HCT116 (cell line): Measurements from ENCODE around the gene KHDRBS2. TPM values are rescaled to one million over a fixed set of nuclear protein-coding genes. Genes with fewer than 3 reads are reported as not detected.

ENCODE experiments used
- ATAC-seq: fragments of 200-7000 bp; cut with Tn5 transposase; 2 replicates; pipeline ENCODE4 v1.9.1; 2020; ENCODE audit warnings: mild to moderate bottlenecking, moderate library complexity
- BruUV-seq: library from RNA; stranded (reverse); fragments of 400-500 nt; replicated peaks from 2 replicates; lab custom pipeline; 2021; lab: Mats Ljungman, UMichigan
- CTCF ChIA-PET: fragments of 300-600 bp; sonication (Branson Sonifier 250); formaldehyde crosslinking; loops from one replicate; lab custom pipeline; 2021; ENCODE audit warnings: antibody characterized with exemption; lab: Charles Lee
- POLR2A ChIA-PET: fragments of 300-600, 350-600 bp; sonication (Branson Sonifier 250); formaldehyde crosslinking; loops from one replicate; lab custom pipeline; 2021; ENCODE audit warnings: antibody characterized with exemption; lab: Charles Lee
- RAD21 ChIA-PET, 2 experiments: fragments of 300-600 bp; sonication (Branson Sonifier 250); formaldehyde crosslinking; loops; one replicate each; lab custom pipeline; 2023; ENCODE audit warnings: low total read pairs in 2 of 2; ENCODE audit not compliant: uncharacterized antibody in 2 of 2, unreplicated experiment in 2 of 2, low non-redundant PET in 1 of 2; lab: Charles Lee
- DNase-seq: peaks from one replicate; pipeline ENCODE4 v3.0.0-alpha.2; 2010; ENCODE audit warnings: low read depth, low spot score
- H2AFZ ChIP-seq: fragments of 200-600 bp; shearing (Covaris generic), sonication (generic); 2 replicates; pipeline ENCODE4 v1.6.1; 2017; ENCODE audit warnings: low read depth, mixed run types, mixed read lengths, antibody characterized with exemption, low read length; ENCODE audit not compliant: poor library complexity, severe bottlenecking
- H3K27ac ChIP-seq: 2 replicates; pipeline ENCODE4 v1.5.1; 2012; ENCODE audit warnings: low read depth, low read length
- H3K27me3 ChIP-seq: fragments of 200-600 bp; sonication (generic); 2 replicates; pipeline ENCODE4 v1.6.1; 2016; ENCODE audit warnings: mixed run types, low read length, mixed read lengths; ENCODE audit not compliant: insufficient read depth
- H3K36me3 ChIP-seq, 2 experiments: fragments of 200-500 bp in 1 of 2; fragments of 200-600 bp in 1 of 2; sonication (Bioruptor generic) in 1 of 2; sonication (generic) in 1 of 2; 2 replicates each; pipeline versions ENCODE4 v1.5.1 to v1.6.1; 2014 to 2016; ENCODE audit warnings: low read length in 2 of 2, inconsistent platforms in 1 of 2, mixed read lengths in 1 of 2, mixed run types in 1 of 2; ENCODE audit not compliant: insufficient read depth in 2 of 2, control insufficient read depth in 1 of 2
- H3K4me1 ChIP-seq, 2 experiments: fragments of 200-600 bp in 1 of 2; sonication (generic) in 1 of 2; 2 replicates each; pipeline versions ENCODE4 v1.5.1 to v1.6.1; 2012 to 2017; ENCODE audit warnings: low read length in 2 of 2, inconsistent platforms in 1 of 2, mild to moderate bottlenecking in 1 of 2, mixed read lengths in 1 of 2, mixed run types in 1 of 2, moderate library complexity in 1 of 2; ENCODE audit not compliant: insufficient read depth in 2 of 2, control insufficient read depth in 1 of 2
- H3K4me2 ChIP-seq: fragments of 200-600 bp; sonication (generic); 2 replicates; pipeline ENCODE4 v1.6.1; 2017; ENCODE audit warnings: mixed run types, low read length, mixed read lengths
- H3K4me3 ChIP-seq, 2 experiments: fragments of 200-600 bp in 1 of 2; sonication (generic) in 1 of 2; replicated peaks in 1 of 2; 2 replicates each; pipeline ENCODE4 v1.5.1; 2011 to 2016; ENCODE audit warnings: low read length in 2 of 2, control low read depth in 1 of 2, low read depth in 1 of 2, mild to moderate bottlenecking in 1 of 2, mixed read lengths in 1 of 2, mixed run types in 1 of 2
- H3K79me2 ChIP-seq: fragments of 200-600 bp; sonication (generic); 2 replicates; pipeline ENCODE4 v1.6.1; 2017; ENCODE audit warnings: mild to moderate bottlenecking, mixed run types, low read length, moderate library complexity, mixed read lengths; ENCODE audit not compliant: insufficient read depth
- H3K9ac ChIP-seq: fragments of 200-600 bp; sonication (generic); 2 replicates; pipeline ENCODE4 v1.6.1; 2016; ENCODE audit warnings: low read length, mixed read lengths
- H3K9me2 ChIP-seq: fragments of 200-600 bp; sonication (generic), shearing (Covaris generic); 2 replicates; pipeline ENCODE4 v1.6.1; 2017; ENCODE audit warnings: mixed run types, mild to moderate bottlenecking, moderate library complexity; ENCODE audit not compliant: insufficient read depth
- H3K9me3 ChIP-seq, 2 experiments: fragments of 200-500 bp in 1 of 2; fragments of 200-600 bp in 1 of 2; sonication (Bioruptor generic) in 1 of 2; sonication (generic) in 1 of 2; 2 replicates each; pipeline ENCODE4 v1.6.1; 2014 to 2017; ENCODE audit warnings: low read length in 2 of 2, mixed read lengths in 2 of 2, inconsistent platforms in 1 of 2, low read depth in 1 of 2, mild to moderate bottlenecking in 1 of 2, mixed run types in 1 of 2, moderate library complexity in 1 of 2; ENCODE audit not compliant: control insufficient read depth in 1 of 2, insufficient read depth in 1 of 2
- H4K20me1 ChIP-seq: fragments of 200-600 bp; sonication (generic), shearing (Covaris generic); 2 replicates; pipeline ENCODE4 v1.6.1; 2017; ENCODE audit warnings: mixed run types, mild to moderate bottlenecking, moderate library complexity; ENCODE audit not compliant: insufficient read depth
- ATF3 ChIP-seq: IDR thresholded peaks from 2 replicates; pipeline ENCODE4 v1.6.1; 2012
- CBX3 ChIP-seq: IDR thresholded peaks from 2 replicates; pipeline ENCODE4 v1.6.1; 2012; ENCODE audit warnings: low read depth
- CTCF ChIP-seq, 3 experiments: fragments of 200-600 bp in 1 of 3; sonication (generic) in 1 of 3; IDR thresholded peaks in 2 of 3; conservative IDR thresholded peaks in 1 of 3; 2 replicates each; pipeline ENCODE4 v1.5.1; 2012 to 2017; ENCODE audit warnings: low read depth in 2 of 3, low read length in 2 of 3, antibody characterized with exemption in 1 of 3, borderline replicate concordance in 1 of 3, control low read depth in 1 of 3, mild to moderate bottlenecking in 1 of 3, mixed read lengths in 1 of 3, mixed run types in 1 of 3, moderate library complexity in 1 of 3; ENCODE audit not compliant: insufficient read depth in 1 of 3
- EZH2 ChIP-seq: fragments of 200-600 bp; sonication (generic); IDR thresholded peaks from 2 replicates; pipeline ENCODE4 v1.6.1; 2017; ENCODE audit warnings: antibody characterized with exemption, mixed run types
- EZH2phosphoT487 ChIP-seq: fragments of 200-600 bp; IDR thresholded peaks from 2 replicates; pipeline ENCODE4 v1.6.1; 2018; ENCODE audit warnings: antibody characterized with exemption, borderline replicate concordance
- FOSL1 ChIP-seq: IDR thresholded peaks from 2 replicates; pipeline ENCODE4 v1.6.1; 2012; ENCODE audit warnings: low read depth
- JUND ChIP-seq: IDR thresholded peaks from 2 replicates; pipeline ENCODE4 v1.6.1; 2012
- MAX ChIP-seq: IDR thresholded peaks from 2 replicates; pipeline ENCODE4 v1.6.1; 2012
- POLR2AphosphoS5 ChIP-seq: IDR thresholded peaks from 2 replicates; pipeline ENCODE4 v1.6.1; 2011; ENCODE audit warnings: mild to moderate bottlenecking, low read depth, low read length, moderate library complexity
- RAD21 ChIP-seq: IDR thresholded peaks from 2 replicates; pipeline ENCODE4 v1.6.1; 2012; ENCODE audit warnings: low read depth, mild to moderate bottlenecking
- REST ChIP-seq: IDR thresholded peaks from 2 replicates; pipeline ENCODE4 v1.6.1; 2012; ENCODE audit warnings: low read depth
- SP1 ChIP-seq: IDR thresholded peaks from 2 replicates; pipeline ENCODE4 v1.6.1; 2012; ENCODE audit warnings: low read depth
- SRF ChIP-seq: IDR thresholded peaks from 2 replicates; pipeline ENCODE4 v1.6.1; 2012; ENCODE audit warnings: low read depth
- YY1 ChIP-seq: IDR thresholded peaks from 2 replicates; pipeline ENCODE4 v1.6.1; 2011; ENCODE audit warnings: low read length, low read depth, moderate library complexity, mild to moderate bottlenecking; ENCODE audit not compliant: insufficient replicate concordance; ENCODE audit errors: extremely low read depth
- ZBTB33 ChIP-seq: IDR thresholded peaks from 2 replicates; pipeline ENCODE4 v1.6.1; 2011; ENCODE audit warnings: mild to moderate bottlenecking, low read length, moderate library complexity; ENCODE audit not compliant: insufficient replicate concordance; ENCODE audit errors: extremely low read depth
- ZFX ChIP-seq: fragments of 450-650 bp; IDR thresholded peaks from 2 replicates; pipeline ENCODE4 v1.6.1; 2017
- ZNF274 ChIP-seq: fragments of 200-500 bp; sonication (Bioruptor generic); IDR thresholded peaks from 2 replicates; pipeline ENCODE4 v1.6.1; 2014; ENCODE audit warnings: mild to moderate bottlenecking, low read depth, low read length, inconsistent platforms
- intact Hi-C: fragments of 100-400 bp; cut with micrococcal nuclease; formaldehyde crosslinking; loops from 2 replicates; pipeline ENCODE4 v1.10.0; 2022
- total RNA-seq: library from RNA; stranded (reverse); gene quantifications from one replicate; pipeline ENCODE4 v1.2.1, GENCODE V29; 2021; ENCODE audit not compliant: unreplicated experiment

KHDRBS2 gene
- total RNA-seq, 1 experiment from 2014 or later = not detected

GRCh38 chr6:61809004-61809595 lies 476.9 kb downstream of the KHDRBS2 start:
- H3K36me3 ChIP-seq = no peaks in the 10 kb centered on the region
- ChIA-PET CTCF (no interaction called here), RAD21 (no interaction called here)
- no peak overlapping the region for H3K4me3 ChIP-seq
- H3K4me2 ChIP-seq = no peak overlapping the region
- H3K9me3 ChIP-seq = peaks cover 3 to 11% of the 10 kb centered on the region in 2 experiments; a peak in 2 of 4 replicates
- H3K4me1 ChIP-seq = no peaks in the 10 kb centered on the region
- DNase-seq = no peak
- no peaks in the 10 kb centered on the region for H3K27me3 ChIP-seq
- no peaks in the 10 kb centered on the region for H4K20me1 ChIP-seq
- H3K9ac ChIP-seq = no peak overlapping the region
- TF ChIP-seq REST = no peak
- no peak for TF ChIP-seq ZNF274
- TF ChIP-seq ATF3 = no peak
- TF ChIP-seq SRF = no peak
- no peak for TF ChIP-seq FOSL1
- peak; percentile 20; the same call in 1 of the 2 replicates for TF ChIP-seq RAD21
- no peak for TF ChIP-seq CBX3
- TF ChIP-seq ZBTB33 = no peak
- peak in 2 of 3 experiments; percentile 39 to 50; a peak in 3 of 6 replicates for TF ChIP-seq CTCF (IDR thresholded peaks at IDR 0.05 in 2 of 3, conservative IDR thresholded peaks at IDR 0.05 in 1 of 3; ENCODE audit: borderline replicate concordance in 1 of 3, insufficient read depth in 1 of 3, low read depth in 2 of 3, low read length in 2 of 3)
- no peak for TF ChIP-seq MAX
- TF ChIP-seq YY1 = no peak
- no peak for TF ChIP-seq JUND
- TF ChIP-seq SP1 = no peak
- no peak for TF ChIP-seq EZH2
- TF ChIP-seq ZFX = no peak
- TF ChIP-seq EZH2phosphoT487 = no peak
- no peak for TF ChIP-seq POLR2AphosphoS5
- TF ChIP-seq, all 23 proteins: peak for 2
- H3K9me2 ChIP-seq = no peaks in the 10 kb centered on the region
- H3K27ac ChIP-seq = no peak overlapping the region
- no peak for ATAC-seq
- intact Hi-C loops = no loop called here
- H2AFZ ChIP-seq = no peak overlapping the region
- POLR2A ChIA-PET = no interaction called here
- H3K79me2 ChIP-seq = no peaks in the 10 kb centered on the region
- BruUV-seq = no TSS peak
